ENCODE measurements around the gene NEB. TPM values are rescaled to one million over a fixed set of nuclear protein-coding genes. Genes with fewer than 3 reads are reported as not detected.
A peak's percentile ranks its signal among the peaks of the same experiment; 100 is the strongest.

Gene NEB
- total and polyA plus RNA-seq, 2 experiments from 2014 or later, result 0.40 to 1.2 TPM

DNA sequence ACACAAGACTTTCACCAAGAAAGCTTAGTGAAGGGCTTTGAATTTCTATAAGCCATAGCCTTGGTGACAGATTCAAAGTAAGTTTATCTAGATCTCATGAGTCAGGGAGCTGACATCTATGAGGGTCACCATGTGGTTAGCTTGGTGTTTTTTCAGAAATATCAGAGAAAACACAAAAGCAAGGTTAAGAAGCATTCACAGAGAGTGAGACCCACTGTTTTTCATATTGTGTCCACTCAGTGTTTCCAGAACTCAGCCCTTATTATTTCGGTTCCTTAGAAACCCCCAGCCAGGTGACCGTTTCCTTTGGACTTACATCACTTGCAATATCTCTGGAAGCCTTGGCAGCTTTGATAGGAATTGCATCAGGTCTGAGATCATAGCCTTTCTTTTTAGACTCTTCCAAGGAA lies 76.6 kb downstream of the NEB start:
- TF ChIP-seq CTCF (IDR thresholded peaks at IDR 0.05; ENCODE audit: low read depth, low read length), result no peak
- Histone ChIP-seq H3K4me1 (ENCODE audit: low read depth) (no peaks in the 10 kb centered on the region), H3K36me3 (no peaks in the 10 kb centered on the region), H3K9me3 (ENCODE audit: low read depth) (no peaks in the 10 kb centered on the region), H3K27ac (no peak overlapping the region), H3K4me3 (no peak overlapping the region), H3K27me3 (no peaks in the 10 kb centered on the region)
- peak in 1 of 2 donors; percentile 14 for DNase-seq (ENCODE audit: low read depth in 1 of 2, low spot score in 1 of 2)

- DNase-seq (ENCODE audit: low read depth in 1 of 2, low spot score in 1 of 2), result no peak
- Histone ChIP-seq H3K4me3 (no peak overlapping the region), H3K27ac (no peak overlapping the region), H3K9me3 (ENCODE audit: low read depth) (no peaks in the 10 kb centered on the region), H3K27me3 (no peaks in the 10 kb centered on the region), H3K36me3 (no peaks in the 10 kb centered on the region), H3K4me1 (ENCODE audit: low read depth) (no peaks in the 10 kb centered on the region)
- no peak for TF ChIP-seq CTCF (IDR thresholded peaks at IDR 0.05; ENCODE audit: low read depth, low read length)
Observed at GRCh38 chr2:151655663-151656398, 78.4 kb downstream of the NEB start.

- no peak for TF ChIP-seq CTCF (IDR thresholded peaks at IDR 0.05; ENCODE audit: low read depth, low read length)
- Histone ChIP-seq H3K9me3 (ENCODE audit: low read depth) (no peaks in the 10 kb centered on the region), H3K36me3 (no peaks in the 10 kb centered on the region), H3K27ac (no peak overlapping the region), H3K27me3 (no peaks in the 10 kb centered on the region), H3K4me3 (no peak overlapping the region), H3K4me1 (ENCODE audit: low read depth) (no peaks in the 10 kb centered on the region)
- DNase-seq (ENCODE audit: low read depth in 1 of 2, low spot score in 1 of 2), result no peak
Observed at GRCh38 chr2:151654891-151655290, 79.4 kb downstream of the NEB start.

DNA sequence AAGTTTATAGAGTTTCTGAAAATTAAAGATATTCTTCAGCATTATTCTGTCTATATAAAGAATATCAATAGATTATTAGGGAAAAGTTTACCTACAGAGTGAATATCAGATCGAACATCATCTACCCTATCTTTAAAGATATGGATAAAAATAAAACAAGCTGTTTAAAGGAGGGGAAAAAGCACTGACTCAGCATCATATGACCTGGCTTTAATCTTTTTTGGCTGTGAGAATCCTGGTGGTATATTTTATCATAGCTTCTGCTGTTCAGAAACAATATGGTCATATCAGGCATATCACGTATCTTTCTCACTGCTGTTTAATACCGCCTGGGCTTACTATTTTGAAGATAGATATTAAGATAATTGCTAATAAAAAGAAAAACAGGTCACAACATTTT lies 80.2 kb downstream of the NEB start:
- Histone ChIP-seq H3K4me3 (no peak overlapping the region), H3K27me3 (no peaks in the 10 kb centered on the region), H3K27ac (no peak overlapping the region), H3K9me3 (ENCODE audit: low read depth) (no peaks in the 10 kb centered on the region), H3K36me3 (no peaks in the 10 kb centered on the region), H3K4me1 (ENCODE audit: low read depth) (no peaks in the 10 kb centered on the region)
- TF ChIP-seq CTCF (IDR thresholded peaks at IDR 0.05; ENCODE audit: low read depth, low read length), result no peak
- no peak for DNase-seq (ENCODE audit: low read depth in 1 of 2, low spot score in 1 of 2)

GRCh38 chr2:151651274-151651673 lies 83.0 kb downstream of the NEB start:
- Histone ChIP-seq H3K9me3 (ENCODE audit: low read depth) (no peaks in the 10 kb centered on the region), H3K27ac (no peak overlapping the region), H3K27me3 (no peaks in the 10 kb centered on the region), H3K4me3 (no peak overlapping the region), H3K36me3 (no peaks in the 10 kb centered on the region), H3K4me1 (ENCODE audit: low read depth) (no peaks in the 10 kb centered on the region)
- DNase-seq (ENCODE audit: low read depth in 1 of 2, low spot score in 1 of 2), result no peak
- no peak for TF ChIP-seq CTCF (IDR thresholded peaks at IDR 0.05; ENCODE audit: low read depth, low read length)
